Kidney (tissue), 22 donors: Measurements from ENCODE around the gene SEMA4A. TPM values are rescaled to one million over a fixed set of nuclear protein-coding genes. Genes with fewer than 3 reads are reported as not detected.

Source experiments
- DNase-seq, 5 donors: peaks; one replicate each; pipeline ENCODE4 v3.0.0-alpha.2; 2013 to 2020
- FAIRE-seq: peaks from 2 replicates; lab custom pipeline; 2012; peaks lifted over from hg19 to GRCh38; lab: Jason Lieb, UNC
- H3K27ac ChIP-seq, 2 donors: one replicate each; pipeline ENCODE4 v1.7.0; 2013; ENCODE audit warnings: low read depth in 2 of 2, low read length in 2 of 2, inconsistent platforms in 1 of 2
- H3K27me3 ChIP-seq: one replicate; pipeline ENCODE4 v1.7.1; 2013; ENCODE audit warnings: low read length, inconsistent platforms; ENCODE audit not compliant: control insufficient read depth, insufficient read depth
- H3K36me3 ChIP-seq, 3 donors: one replicate each; pipeline versions ENCODE4 v1.7.0 to v1.7.1; 2013; ENCODE audit warnings: low read length in 3 of 3, control low read depth in 1 of 3, inconsistent platforms in 1 of 3; ENCODE audit not compliant: insufficient read depth in 3 of 3, control insufficient read depth in 2 of 3
- H3K4me1 ChIP-seq, 3 donors: one replicate each; pipeline versions ENCODE4 v1.7.0 to v1.7.1; 2013; ENCODE audit warnings: low read length in 3 of 3, inconsistent platforms in 1 of 3, low read depth in 1 of 3; ENCODE audit not compliant: control insufficient read depth in 2 of 3, insufficient read depth in 2 of 3
- H3K4me3 ChIP-seq, 3 donors: one replicate each; pipeline versions ENCODE4 v1.7.0 to v1.8.1; 2013; ENCODE audit warnings: low read length in 3 of 3, control low read depth in 1 of 3, inconsistent platforms in 1 of 3
- H3K9ac ChIP-seq, 3 donors: one replicate each; pipeline versions ENCODE4 v1.7.0 to v1.7.1; 2013; ENCODE audit warnings: low read length in 3 of 3, control low read depth in 1 of 3, inconsistent platforms in 1 of 3
- H3K9me3 ChIP-seq, 3 donors: one replicate each; pipeline versions ENCODE4 v1.7.0 to v1.7.1; 2013; ENCODE audit warnings: low read length in 3 of 3, control low read depth in 1 of 3, inconsistent platforms in 1 of 3; ENCODE audit not compliant: control insufficient read depth in 2 of 3, insufficient read depth in 1 of 3
- CTCF ChIP-seq: IDR thresholded peaks from 3 replicates; pipeline ENCODE4 v1.5.1; 2012; ENCODE audit warnings: mild to moderate bottlenecking, moderate library complexity, borderline replicate concordance; ENCODE audit not compliant: insufficient read depth; ENCODE audit errors: extremely low read depth
- intact Hi-C: fragments of 100-400 bp; cut with DNase I; formaldehyde crosslinking; loops from one replicate; pipeline ENCODE4 v1.11.1; 2022
- long read RNA-seq, 10 donors: library from polyadenylated mRNA in 1 of 10; unstranded in 1 of 10; transcript quantifications; one replicate each; pipeline ENCODE4 v2.0.0 and lab custom pipeline, GENCODE V29; 2021 to 2026
- polyA plus RNA-seq: library from polyadenylated mRNA; stranded (reverse); fragments of 350-450 nt; fragmentation: Illumina TruSeq; extraction: RNeasy Lipid Tissue Mini Kit (QIAGEN cat#74804); gene quantifications from one replicate; pipeline ENCODE4 v1.2.3, GENCODE V29; 2014; ENCODE audit warnings: low read depth, low replicate concordance; ENCODE audit not compliant: insufficient read depth
- total RNA-seq: library from RNA; stranded (reverse); fragmentation: NEBNext Ultra II Directional; extraction: Animal tissue kit (Norgen Biotek cat#: 25700); gene quantifications from one replicate; pipeline ENCODE4 v1.2.1, GENCODE V29; 2021
- donor health status: control.
- donor health status: control.
- donor health status: control.
- donor health status: control.
- donor health status: control.
- donor health status: DM: yes; HTN: yes; CAD: no.
- donor health status: Normal renal cell carcinoma (clear cell type).

Gene SEMA4A
- total RNA-seq (45.9 TPM), polyA plus RNA-seq (16.4 TPM)
- long read RNA-seq, donor 1, partial matches to known transcripts, result 7 of 7 reads
- long read RNA-seq, donor 1, other reads (novel, unspliced or antisense), result 0 of 7 reads
- long read RNA-seq, donor 2, result 0 reads
- long read RNA-seq, donor 3, partial matches to known transcripts, result 0 of 1 reads
- long read RNA-seq, donor 3, other reads (novel, unspliced or antisense), result 0 of 1 reads
- long read RNA-seq, donor 4, partial matches to known transcripts, result 0 of 3 reads
- long read RNA-seq, donor 4, other reads (novel, unspliced or antisense), result 0 of 3 reads
- long read RNA-seq, donor 5, partial matches to known transcripts, result 0 of 1 reads
- long read RNA-seq, donor 5, other reads (novel, unspliced or antisense), result 0 of 1 reads
- long read RNA-seq, donor 6, result 0 reads
- long read RNA-seq, donor 7, transcript SEMA4A-202 (14 exons, 3,249 nt), result major isoform, 12 of 53 reads
- long read RNA-seq, donor 7, transcript SEMA4A-204 (15 exons, 3,300 nt), result minor isoform, 9 of 53 reads
- long read RNA-seq, donor 7, partial matches to known transcripts, result 19 of 53 reads
- long read RNA-seq, donor 7, other reads (novel, unspliced or antisense), result 10 of 53 reads
- long read RNA-seq, donor 8, partial matches to known transcripts, result 8 of 10 reads
- long read RNA-seq, donor 8, other reads (novel, unspliced or antisense), result 0 of 10 reads
- long read RNA-seq, donor 9, partial matches to known transcripts, result 0 of 1 reads
- long read RNA-seq, donor 9, other reads (novel, unspliced or antisense), result 0 of 1 reads
- long read RNA-seq, donor 10, partial matches to known transcripts, result 0 of 3 reads
- long read RNA-seq, donor 10, other reads (novel, unspliced or antisense), result 0 of 3 reads

DNA sequence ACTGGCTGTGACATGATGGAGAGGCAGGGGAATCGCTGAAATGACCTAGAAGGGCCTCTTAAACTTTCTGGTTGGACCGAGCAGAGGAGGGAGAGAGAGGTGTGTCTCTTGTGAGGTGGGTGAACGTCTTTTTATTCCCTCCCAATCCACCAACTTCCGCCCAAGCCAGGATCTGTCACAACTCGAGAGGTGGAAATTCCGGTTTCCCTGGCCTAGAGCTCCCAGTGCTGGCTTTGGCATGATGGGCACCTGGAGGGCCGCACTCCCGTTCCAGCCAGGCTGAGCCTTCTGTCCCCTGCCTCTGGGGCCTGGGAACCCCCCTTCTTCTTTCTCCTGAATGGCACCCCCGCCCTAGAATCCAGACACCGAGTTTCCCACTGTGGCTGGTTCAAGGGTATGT lies at the start of gene SEMA4A:
TSS of gene SEMA4A (plus strand) at position 224 of the 400 bp plus-strand sequence. CDS start 994 bp downstream, outside the sequence.
- intact Hi-C loops, result no loop called here
- Histone ChIP-seq H3K36me3 (no peaks in the 10 kb centered on the region), H3K4me3 (peak within 1 kb of the TSS in 1 of 3 donors; percentile 26), H3K27ac (peak within 1 kb of the TSS; percentile 38 to 73), H3K27me3 (no peaks in the 10 kb centered on the region), H3K9ac (peak within 1 kb of the TSS in 2 of 3 donors; percentile 18 to 37), H3K4me1 (peaks cover 3 to 27% (median 13%) of the 10 kb centered on the region in 3 donors), H3K9me3 (no peaks in the 10 kb centered on the region)
- TF ChIP-seq CTCF, result no peak
- DNase-seq, result peak in 4 of 5 donors; percentile 68 to 89 (median 80)
- no peak for FAIRE-seq

GRCh38 chr1:156104065-156104810 lies 49.1 kb upstream of the SEMA4A start:
- H3K9me3 ChIP-seq, result no peaks in the 10 kb centered on the region
- H3K4me3 ChIP-seq, result no peak overlapping the region
- H3K9ac ChIP-seq, result peak overlapping the region in 2 of 3 donors; percentile 45 to 79
- FAIRE-seq (no peak), DNase-seq (peak; percentile 86 to 96 (median 90))
- H3K36me3 ChIP-seq, result no peaks in the 10 kb centered on the region
- no peak for TF ChIP-seq CTCF
- intact Hi-C loops, result no loop called here
- H3K27me3 ChIP-seq, result no peaks in the 10 kb centered on the region
- H3K4me1 ChIP-seq, result peaks cover 4 to 40% (median 35%) of the 10 kb centered on the region in 3 donors
- H3K27ac ChIP-seq, result peak overlapping the region; percentile 95 to 96

DNA sequence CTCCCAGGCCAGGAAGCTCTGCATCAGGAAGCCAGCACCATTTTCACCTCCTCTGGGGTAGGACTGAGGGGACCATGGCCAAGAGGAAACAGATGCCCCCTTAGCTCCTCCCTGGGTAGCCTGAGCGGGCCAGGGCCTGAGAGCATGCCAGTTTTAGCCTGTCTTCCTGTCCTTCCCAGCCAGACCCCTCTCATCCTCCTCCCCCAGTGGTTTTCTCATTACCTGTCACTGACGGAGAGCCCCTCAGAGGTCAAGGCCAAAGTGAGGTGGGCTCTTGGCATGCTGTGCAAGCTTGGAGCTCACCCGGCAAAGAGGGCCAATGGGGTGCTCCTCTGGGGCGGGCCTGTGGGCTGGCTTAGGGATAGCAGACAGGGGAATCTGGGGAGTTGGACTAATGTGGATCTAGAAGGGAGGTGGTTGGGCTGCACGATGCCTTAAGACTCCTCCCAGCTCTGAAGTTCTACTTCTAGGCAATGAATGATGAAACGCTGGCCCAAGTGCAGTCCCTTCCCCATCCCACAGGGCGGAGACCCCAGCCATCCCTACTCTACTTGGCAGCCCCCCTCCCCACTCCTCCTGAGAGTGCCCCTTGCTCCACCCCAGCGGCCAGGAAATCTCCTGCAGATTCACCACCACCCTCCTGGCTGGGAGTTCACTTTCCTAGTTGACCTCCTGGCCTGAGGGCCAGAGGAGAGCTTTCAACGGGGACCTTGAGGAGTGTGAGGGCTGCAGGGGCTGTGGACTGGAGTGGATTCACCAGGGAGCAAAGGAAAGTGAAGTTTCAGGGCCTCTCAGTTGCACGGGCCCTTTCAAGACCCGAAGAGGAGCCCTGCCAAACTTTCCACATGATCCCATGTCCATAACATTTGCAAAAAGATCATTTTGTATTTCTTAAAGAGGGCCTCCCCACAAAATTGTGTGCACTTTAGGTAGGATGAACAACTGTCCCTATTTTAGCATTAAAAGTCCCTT lies 48.2 kb upstream of the SEMA4A start:
- H3K27me3 ChIP-seq, result no peaks in the 10 kb centered on the region
- H3K4me3 ChIP-seq, result peak overlapping the region in 1 of 3 donors; percentile 50
- H3K36me3 ChIP-seq, result no peaks in the 10 kb centered on the region
- H3K9me3 ChIP-seq, result no peaks in the 10 kb centered on the region
- no peak for TF ChIP-seq CTCF
- DNase-seq (peak in 1 of 5 donors; percentile 53), FAIRE-seq (no peak)
- H3K9ac ChIP-seq, result peak overlapping the region in 2 of 3 donors; percentile 9 to 79
- intact Hi-C loops, result no loop called here
- H3K27ac ChIP-seq, result peak overlapping the region; percentile 95 to 96
- H3K4me1 ChIP-seq, result peaks cover 4 to 40% (median 33%) of the 10 kb centered on the region in 3 donors
